Neural cell (in vitro differentiated cells): Measurements from ENCODE around the gene ARHGEF4.

Experiments
- EP300 ChIP-seq: fragments of 450-650 bp; conservative IDR thresholded peaks from 2 replicates; pipeline ENCODE4 v1.6.1; 2014; ENCODE audit warnings: antibody characterized with exemption, mild to moderate bottlenecking, moderate library complexity; ENCODE audit not compliant: poor library complexity, severe bottlenecking
- EZH2 ChIP-seq: fragments of 200-600, 300-800 bp; shearing (Covaris generic), sonication (generic); IDR thresholded peaks from 2 replicates; pipeline ENCODE4 v1.6.1; 2014; ENCODE audit warnings: antibody characterized with exemption, low read length, borderline replicate concordance, mild to moderate bottlenecking; ENCODE audit not compliant: insufficient read depth, poor library complexity, severe bottlenecking
- MXI1 ChIP-seq: fragments of 450-650 bp; conservative IDR thresholded peaks from 2 replicates; pipeline ENCODE4 v1.6.1; 2014; ENCODE audit warnings: antibody characterized with exemption, mild to moderate bottlenecking; ENCODE audit not compliant: poor library complexity, severe bottlenecking
- POLR2AphosphoS5 ChIP-seq: IDR thresholded peaks from 2 replicates; pipeline ENCODE4 v1.6.1; 2012
- RAD21 ChIP-seq: fragments of 450-650 bp; conservative IDR thresholded peaks from 2 replicates; pipeline ENCODE4 v1.6.1; 2014; ENCODE audit warnings: antibody characterized with exemption, mild to moderate bottlenecking, moderate library complexity
- SMC3 ChIP-seq: fragments of 450-650 bp; conservative IDR thresholded peaks from 2 replicates; pipeline ENCODE4 v1.6.1; 2014; ENCODE audit warnings: antibody characterized with exemption, mild to moderate bottlenecking, moderate library complexity; ENCODE audit not compliant: poor library complexity
- TAF1 ChIP-seq: IDR thresholded peaks from 2 replicates; pipeline ENCODE4 v1.6.1; 2012; ENCODE audit warnings: low read depth
- TF ChIP-seq, protein P1 (sequence below): fragments of 450-650 bp; IDR thresholded peaks from 2 replicates; pipeline ENCODE4 v1.5.1; 2014; ENCODE audit warnings: antibody characterized with exemption, mild to moderate bottlenecking, moderate library complexity; ENCODE audit not compliant: poor library complexity, severe bottlenecking
- TF ChIP-seq, protein P2 (sequence below): IDR thresholded peaks from 2 replicates; pipeline ENCODE4 v1.6.1; 2012; ENCODE audit warnings: borderline replicate concordance

DNA sequence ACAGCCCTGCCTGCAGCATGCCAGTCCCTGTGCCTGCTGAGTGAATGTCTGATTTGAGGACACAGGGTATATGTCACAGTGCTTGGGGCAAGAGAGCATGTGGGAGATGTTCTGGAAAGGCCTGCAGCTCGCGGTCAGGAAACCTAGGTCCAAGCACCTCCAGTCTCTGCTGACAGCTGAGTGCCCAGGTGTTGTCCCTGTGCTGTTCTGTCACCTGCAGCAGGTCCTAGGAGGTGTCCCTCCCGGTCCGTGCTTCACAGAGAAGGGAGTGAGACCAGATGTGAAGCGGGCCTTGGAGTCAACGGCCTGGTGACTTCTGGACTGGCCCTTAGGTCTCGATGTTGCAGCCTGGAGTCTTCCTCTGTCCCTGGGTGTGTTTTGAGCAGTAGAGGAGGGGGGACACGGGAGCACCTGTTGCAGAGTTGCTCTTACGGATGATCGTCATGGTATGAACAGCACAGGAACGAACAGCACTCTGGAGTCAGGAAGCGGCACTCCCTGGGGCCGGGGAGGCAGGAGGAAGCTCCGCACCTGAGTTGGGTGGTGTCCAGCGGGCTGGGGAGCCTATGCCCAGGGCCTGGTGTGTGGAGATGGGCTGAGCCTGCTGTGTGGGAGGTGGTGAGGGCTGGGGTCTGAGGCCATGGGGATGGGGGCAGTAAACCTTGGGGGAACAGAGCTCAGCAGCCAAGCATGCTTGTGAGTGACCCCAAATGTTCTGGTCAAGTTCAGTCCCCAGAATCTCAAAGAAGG, 21.6 kb upstream of the ARHGEF4 start:
- TF ChIP-seq EP300 (no peak), TAF1 (no peak), SMC3 (no peak), POLR2AphosphoS5 (no peak), RAD21 (no peak), EZH2 (no peak), MXI1 (no peak)
- TF ChIP-seq, protein P1, sequence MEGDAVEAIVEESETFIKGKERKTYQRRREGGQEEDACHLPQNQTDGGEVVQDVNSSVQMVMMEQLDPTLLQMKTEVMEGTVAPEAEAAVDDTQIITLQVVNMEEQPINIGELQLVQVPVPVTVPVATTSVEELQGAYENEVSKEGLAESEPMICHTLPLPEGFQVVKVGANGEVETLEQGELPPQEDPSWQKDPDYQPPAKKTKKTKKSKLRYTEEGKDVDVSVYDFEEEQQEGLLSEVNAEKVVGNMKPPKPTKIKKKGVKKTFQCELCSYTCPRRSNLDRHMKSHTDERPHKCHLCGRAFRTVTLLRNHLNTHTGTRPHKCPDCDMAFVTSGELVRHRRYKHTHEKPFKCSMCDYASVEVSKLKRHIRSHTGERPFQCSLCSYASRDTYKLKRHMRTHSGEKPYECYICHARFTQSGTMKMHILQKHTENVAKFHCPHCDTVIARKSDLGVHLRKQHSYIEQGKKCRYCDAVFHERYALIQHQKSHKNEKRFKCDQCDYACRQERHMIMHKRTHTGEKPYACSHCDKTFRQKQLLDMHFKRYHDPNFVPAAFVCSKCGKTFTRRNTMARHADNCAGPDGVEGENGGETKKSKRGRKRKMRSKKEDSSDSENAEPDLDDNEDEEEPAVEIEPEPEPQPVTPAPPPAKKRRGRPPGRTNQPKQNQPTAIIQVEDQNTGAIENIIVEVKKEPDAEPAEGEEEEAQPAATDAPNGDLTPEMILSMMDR: no peak
- TF ChIP-seq, protein P2, sequence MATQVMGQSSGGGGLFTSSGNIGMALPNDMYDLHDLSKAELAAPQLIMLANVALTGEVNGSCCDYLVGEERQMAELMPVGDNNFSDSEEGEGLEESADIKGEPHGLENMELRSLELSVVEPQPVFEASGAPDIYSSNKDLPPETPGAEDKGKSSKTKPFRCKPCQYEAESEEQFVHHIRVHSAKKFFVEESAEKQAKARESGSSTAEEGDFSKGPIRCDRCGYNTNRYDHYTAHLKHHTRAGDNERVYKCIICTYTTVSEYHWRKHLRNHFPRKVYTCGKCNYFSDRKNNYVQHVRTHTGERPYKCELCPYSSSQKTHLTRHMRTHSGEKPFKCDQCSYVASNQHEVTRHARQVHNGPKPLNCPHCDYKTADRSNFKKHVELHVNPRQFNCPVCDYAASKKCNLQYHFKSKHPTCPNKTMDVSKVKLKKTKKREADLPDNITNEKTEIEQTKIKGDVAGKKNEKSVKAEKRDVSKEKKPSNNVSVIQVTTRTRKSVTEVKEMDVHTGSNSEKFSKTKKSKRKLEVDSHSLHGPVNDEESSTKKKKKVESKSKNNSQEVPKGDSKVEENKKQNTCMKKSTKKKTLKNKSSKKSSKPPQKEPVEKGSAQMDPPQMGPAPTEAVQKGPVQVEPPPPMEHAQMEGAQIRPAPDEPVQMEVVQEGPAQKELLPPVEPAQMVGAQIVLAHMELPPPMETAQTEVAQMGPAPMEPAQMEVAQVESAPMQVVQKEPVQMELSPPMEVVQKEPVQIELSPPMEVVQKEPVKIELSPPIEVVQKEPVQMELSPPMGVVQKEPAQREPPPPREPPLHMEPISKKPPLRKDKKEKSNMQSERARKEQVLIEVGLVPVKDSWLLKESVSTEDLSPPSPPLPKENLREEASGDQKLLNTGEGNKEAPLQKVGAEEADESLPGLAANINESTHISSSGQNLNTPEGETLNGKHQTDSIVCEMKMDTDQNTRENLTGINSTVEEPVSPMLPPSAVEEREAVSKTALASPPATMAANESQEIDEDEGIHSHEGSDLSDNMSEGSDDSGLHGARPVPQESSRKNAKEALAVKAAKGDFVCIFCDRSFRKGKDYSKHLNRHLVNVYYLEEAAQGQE: no peak
